ENCODE measurements around the gene AGTRAP. TPM values are rescaled to one million over a fixed set of nuclear protein-coding genes. Genes with fewer than 3 reads are reported as not detected.

Gene AGTRAP
- total and polyA plus RNA-seq, 9 of the 15 experiments (the other 6 are each of a cell fraction or from before 2014, with no cell fraction given) = 26.8 to 105 (median 57.5) TPM

DNA sequence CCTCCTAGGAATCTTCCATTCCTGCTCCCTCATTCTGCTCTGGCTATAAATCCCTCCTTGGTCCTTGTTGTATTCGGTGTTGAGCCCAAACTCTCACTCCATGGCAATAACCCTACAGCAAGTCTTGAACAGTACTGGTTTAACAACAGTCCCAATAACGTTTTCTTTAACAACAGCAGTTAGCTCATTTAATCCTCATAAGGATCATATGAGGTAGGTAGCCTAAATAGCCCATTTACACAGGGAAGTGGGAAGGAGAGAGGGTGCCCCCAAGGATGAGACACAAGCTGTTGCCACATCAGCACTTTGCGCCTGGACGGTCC, 444 bp upstream of the AGTRAP start (continued):
- TF ChIP-seq BRD9 (IDR thresholded peaks at IDR 0.05; ENCODE audit: low read depth, partially characterized antibody) (no peak), FOSL1 (tag; conservative IDR thresholded peaks at IDR 0.05) (no peak), ZNF644 (tag; IDR thresholded peaks at IDR 0.05; ENCODE audit: low read depth) (no peak), ZNF316 (IDR thresholded peaks at IDR 0.05) (peak; percentile 89), ZNF444 (CRISPR knock-in tag; IDR thresholded peaks at IDR 0.05) (no peak), ZNF175 (CRISPR knock-in tag; IDR thresholded peaks at IDR 0.05; ENCODE audit: low read depth) (no peak), ZNF274 (IDR thresholded peaks at IDR 0.05; ENCODE audit: borderline replicate concordance, low read depth, low read length) (no peak), JUND (IDR thresholded peaks at IDR 0.05; ENCODE audit: borderline replicate concordance, low read depth, low read length) (no peak), JUND (tag; IDR thresholded peaks at IDR 0.05; ENCODE audit: borderline replicate concordance, low read depth, low read length) (no peak), RAD51 (IDR thresholded peaks at IDR 0.05; ENCODE audit: borderline replicate concordance, low read depth) (no peak), ZNF184 (CRISPR knock-in tag; IDR thresholded peaks at IDR 0.05) (no peak), HNRNPUL1 (IDR thresholded peaks at IDR 0.05; ENCODE audit: low read length) (no peak), ZBTB17 (CRISPR knock-in tag; IDR thresholded peaks at IDR 0.05) (no peak), NUFIP1 (IDR thresholded peaks at IDR 0.05; ENCODE audit: partially characterized antibody) (no peak), DDX20 (tag; IDR thresholded peaks at IDR 0.05; ENCODE audit: low read depth) (no peak)
- TF ChIP-seq, protein P1, sequence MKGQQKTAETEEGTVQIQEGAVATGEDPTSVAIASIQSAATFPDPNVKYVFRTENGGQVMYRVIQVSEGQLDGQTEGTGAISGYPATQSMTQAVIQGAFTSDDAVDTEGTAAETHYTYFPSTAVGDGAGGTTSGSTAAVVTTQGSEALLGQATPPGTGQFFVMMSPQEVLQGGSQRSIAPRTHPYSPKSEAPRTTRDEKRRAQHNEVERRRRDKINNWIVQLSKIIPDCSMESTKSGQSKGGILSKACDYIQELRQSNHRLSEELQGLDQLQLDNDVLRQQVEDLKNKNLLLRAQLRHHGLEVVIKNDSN (CRISPR knock-in tag; IDR thresholded peaks at IDR 0.05) = no peak
- TF ChIP-seq, protein P2, sequence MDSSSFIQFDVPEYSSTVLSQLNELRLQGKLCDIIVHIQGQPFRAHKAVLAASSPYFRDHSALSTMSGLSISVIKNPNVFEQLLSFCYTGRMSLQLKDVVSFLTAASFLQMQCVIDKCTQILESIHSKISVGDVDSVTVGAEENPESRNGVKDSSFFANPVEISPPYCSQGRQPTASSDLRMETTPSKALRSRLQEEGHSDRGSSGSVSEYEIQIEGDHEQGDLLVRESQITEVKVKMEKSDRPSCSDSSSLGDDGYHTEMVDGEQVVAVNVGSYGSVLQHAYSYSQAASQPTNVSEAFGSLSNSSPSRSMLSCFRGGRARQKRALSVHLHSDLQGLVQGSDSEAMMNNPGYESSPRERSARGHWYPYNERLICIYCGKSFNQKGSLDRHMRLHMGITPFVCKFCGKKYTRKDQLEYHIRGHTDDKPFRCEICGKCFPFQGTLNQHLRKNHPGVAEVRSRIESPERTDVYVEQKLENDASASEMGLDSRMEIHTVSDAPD (CRISPR knock-in tag; IDR thresholded peaks at IDR 0.05) = no peak
- TF ChIP-seq, protein P3, sequence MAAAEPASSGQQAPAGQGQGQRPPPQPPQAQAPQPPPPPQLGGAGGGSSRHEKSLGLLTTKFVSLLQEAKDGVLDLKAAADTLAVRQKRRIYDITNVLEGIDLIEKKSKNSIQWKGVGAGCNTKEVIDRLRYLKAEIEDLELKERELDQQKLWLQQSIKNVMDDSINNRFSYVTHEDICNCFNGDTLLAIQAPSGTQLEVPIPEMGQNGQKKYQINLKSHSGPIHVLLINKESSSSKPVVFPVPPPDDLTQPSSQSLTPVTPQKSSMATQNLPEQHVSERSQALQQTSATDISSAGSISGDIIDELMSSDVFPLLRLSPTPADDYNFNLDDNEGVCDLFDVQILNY (CRISPR knock-in tag; IDR thresholded peaks at IDR 0.05) = no peak
